ENCODE data around the gene ZNF738. TPM values are rescaled to one million over a fixed set of nuclear protein-coding genes. Genes with fewer than 3 reads are reported as not detected.

ZNF738 gene
- polyA plus RNA-seq, 1 of the 3 experiments (the other 2 are of a cell fraction), result 8.1 TPM

DNA sequence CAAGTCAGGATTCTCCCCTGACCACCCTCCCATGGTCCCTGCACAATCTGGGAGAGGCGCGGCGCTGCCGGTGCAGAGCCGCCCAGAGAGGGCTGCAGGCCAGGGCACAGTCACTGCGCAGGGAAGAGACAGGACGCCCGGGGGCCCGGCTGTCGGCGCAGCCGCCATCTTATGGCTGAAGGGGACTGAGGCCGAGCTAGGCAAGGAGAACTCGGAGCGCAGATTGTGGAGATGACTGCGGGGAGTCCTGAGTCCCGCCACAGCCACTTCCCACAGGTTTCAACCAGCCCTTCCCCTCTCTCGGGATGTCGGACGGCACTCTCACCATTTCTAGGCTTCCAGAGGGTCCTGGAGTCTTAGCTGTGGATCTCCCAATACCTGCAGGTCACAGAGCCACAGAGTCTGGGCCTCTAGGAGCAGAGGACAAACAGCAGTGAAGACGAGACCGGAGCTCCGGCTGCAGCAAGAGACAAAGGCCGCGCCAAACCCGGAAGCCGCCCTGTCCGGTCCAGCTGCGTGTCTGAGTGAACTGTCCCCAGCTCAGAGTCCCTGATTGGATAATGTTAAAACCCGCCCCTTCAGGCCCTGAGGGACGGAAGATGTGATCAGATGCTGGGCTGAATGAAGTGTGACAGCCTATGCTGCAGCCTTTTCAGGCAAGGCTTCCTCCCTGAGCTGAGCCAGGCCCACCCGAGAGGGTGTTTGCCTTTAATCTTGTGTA is 29.8 kb upstream of the ZNF738 start, which contains the start of gene ZNF708 (continued):
- TF ChIP-seq, protein P1, sequence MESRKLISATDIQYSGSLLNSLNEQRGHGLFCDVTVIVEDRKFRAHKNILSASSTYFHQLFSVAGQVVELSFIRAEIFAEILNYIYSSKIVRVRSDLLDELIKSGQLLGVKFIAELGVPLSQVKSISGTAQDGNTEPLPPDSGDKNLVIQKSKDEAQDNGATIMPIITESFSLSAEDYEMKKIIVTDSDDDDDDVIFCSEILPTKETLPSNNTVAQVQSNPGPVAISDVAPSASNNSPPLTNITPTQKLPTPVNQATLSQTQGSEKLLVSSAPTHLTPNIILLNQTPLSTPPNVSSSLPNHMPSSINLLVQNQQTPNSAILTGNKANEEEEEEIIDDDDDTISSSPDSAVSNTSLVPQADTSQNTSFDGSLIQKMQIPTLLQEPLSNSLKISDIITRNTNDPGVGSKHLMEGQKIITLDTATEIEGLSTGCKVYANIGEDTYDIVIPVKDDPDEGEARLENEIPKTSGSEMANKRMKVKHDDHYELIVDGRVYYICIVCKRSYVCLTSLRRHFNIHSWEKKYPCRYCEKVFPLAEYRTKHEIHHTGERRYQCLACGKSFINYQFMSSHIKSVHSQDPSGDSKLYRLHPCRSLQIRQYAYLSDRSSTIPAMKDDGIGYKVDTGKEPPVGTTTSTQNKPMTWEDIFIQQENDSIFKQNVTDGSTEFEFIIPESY (IDR thresholded peaks at IDR 0.05; ENCODE audit: borderline replicate concordance, low read depth), result no peak
- TF ChIP-seq NRF1 (IDR thresholded peaks at IDR 0.05; ENCODE audit: low read depth, low read length) (no peak), EZH2phosphoT487 (IDR thresholded peaks at IDR 0.05; ENCODE audit: borderline replicate concordance, low read depth) (no peak)
- TF ChIP-seq, protein P2, sequence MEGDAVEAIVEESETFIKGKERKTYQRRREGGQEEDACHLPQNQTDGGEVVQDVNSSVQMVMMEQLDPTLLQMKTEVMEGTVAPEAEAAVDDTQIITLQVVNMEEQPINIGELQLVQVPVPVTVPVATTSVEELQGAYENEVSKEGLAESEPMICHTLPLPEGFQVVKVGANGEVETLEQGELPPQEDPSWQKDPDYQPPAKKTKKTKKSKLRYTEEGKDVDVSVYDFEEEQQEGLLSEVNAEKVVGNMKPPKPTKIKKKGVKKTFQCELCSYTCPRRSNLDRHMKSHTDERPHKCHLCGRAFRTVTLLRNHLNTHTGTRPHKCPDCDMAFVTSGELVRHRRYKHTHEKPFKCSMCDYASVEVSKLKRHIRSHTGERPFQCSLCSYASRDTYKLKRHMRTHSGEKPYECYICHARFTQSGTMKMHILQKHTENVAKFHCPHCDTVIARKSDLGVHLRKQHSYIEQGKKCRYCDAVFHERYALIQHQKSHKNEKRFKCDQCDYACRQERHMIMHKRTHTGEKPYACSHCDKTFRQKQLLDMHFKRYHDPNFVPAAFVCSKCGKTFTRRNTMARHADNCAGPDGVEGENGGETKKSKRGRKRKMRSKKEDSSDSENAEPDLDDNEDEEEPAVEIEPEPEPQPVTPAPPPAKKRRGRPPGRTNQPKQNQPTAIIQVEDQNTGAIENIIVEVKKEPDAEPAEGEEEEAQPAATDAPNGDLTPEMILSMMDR (IDR thresholded peaks at IDR 0.05), result no peak
- TF ChIP-seq, protein P3, sequence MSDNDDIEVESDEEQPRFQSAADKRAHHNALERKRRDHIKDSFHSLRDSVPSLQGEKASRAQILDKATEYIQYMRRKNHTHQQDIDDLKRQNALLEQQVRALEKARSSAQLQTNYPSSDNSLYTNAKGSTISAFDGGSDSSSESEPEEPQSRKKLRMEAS (IDR thresholded peaks at IDR 0.05; ENCODE audit: low read depth), result peak; percentile 34
- TF ChIP-seq, protein P4, sequence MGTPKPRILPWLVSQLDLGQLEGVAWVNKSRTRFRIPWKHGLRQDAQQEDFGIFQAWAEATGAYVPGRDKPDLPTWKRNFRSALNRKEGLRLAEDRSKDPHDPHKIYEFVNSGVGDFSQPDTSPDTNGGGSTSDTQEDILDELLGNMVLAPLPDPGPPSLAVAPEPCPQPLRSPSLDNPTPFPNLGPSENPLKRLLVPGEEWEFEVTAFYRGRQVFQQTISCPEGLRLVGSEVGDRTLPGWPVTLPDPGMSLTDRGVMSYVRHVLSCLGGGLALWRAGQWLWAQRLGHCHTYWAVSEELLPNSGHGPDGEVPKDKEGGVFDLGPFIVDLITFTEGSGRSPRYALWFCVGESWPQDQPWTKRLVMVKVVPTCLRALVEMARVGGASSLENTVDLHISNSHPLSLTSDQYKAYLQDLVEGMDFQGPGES (IDR thresholded peaks at IDR 0.05; ENCODE audit: low read depth, low read length), result no peak

DNA sequence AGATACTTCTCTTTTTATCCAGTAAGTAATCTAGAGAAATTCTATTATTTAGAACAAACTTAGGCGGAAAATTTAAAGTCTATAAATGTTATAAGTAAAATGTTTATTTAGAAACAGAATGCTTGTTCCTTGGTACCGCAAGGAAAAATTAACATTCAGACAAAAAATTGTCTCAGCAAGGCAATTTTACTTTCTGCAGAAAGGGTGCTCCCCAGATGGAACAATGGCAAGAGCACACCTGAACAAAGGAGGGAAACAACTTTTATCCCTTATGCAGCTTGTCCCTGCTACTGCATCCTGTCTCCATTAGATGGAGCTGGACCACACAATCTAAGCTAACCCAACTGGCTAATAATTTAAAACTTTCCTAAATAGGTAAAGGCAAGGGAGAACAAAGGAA is 23.1 kb upstream of the ZNF738 start:
- Histone ChIP-seq H3K27ac (ENCODE audit: low read depth in 2 of 2, low read length in 1 of 2) (no peak overlapping the region), H3K79me2 (ENCODE audit: insufficient read depth) (no peaks in the 10 kb centered on the region), H3K36me3 (replicated peaks in 1 of 2; ENCODE audit: control insufficient read depth in 1 of 2, insufficient read depth in 2 of 2, low read length in 1 of 2) (no peaks in the 10 kb centered on the region), H3K9me3 (no peaks in the 10 kb centered on the region; the same call in 1 of the 2 replicates), H3F3A (replicated peaks; ENCODE audit: insufficient read depth) (peaks cover 2% of the 10 kb centered on the region), H3K4me1 (ENCODE audit: control insufficient read depth in 1 of 2, insufficient read depth in 2 of 2, low read depth in 1 of 2, low read length in 1 of 2) (no peaks in the 10 kb centered on the region; a peak in 1 of 4 replicates), H3K9ac (no peak overlapping the region), H3K4me2 (no peak overlapping the region), H3K9me2 (no peaks in the 10 kb centered on the region), H4K20me1 (ENCODE audit: insufficient read depth) (no peaks in the 10 kb centered on the region), H2AFZ (ENCODE audit: low read depth) (no peak overlapping the region), H3K27me3 (ENCODE audit: insufficient read depth) (no peaks in the 10 kb centered on the region), H3K4me3 (ENCODE audit: low read depth in 2 of 2, low read length in 1 of 2) (no peak overlapping the region)
- ChIA-PET CTCF (no interaction called here), POLR2A (no interaction called here)
- TF ChIP-seq, protein P3 (IDR thresholded peaks at IDR 0.05; ENCODE audit: low read depth), result no peak
- no peak for TF ChIP-seq TEAD4 (IDR thresholded peaks at IDR 0.05; ENCODE audit: borderline replicate concordance, insufficient read depth)
- TF ChIP-seq, protein P5, sequence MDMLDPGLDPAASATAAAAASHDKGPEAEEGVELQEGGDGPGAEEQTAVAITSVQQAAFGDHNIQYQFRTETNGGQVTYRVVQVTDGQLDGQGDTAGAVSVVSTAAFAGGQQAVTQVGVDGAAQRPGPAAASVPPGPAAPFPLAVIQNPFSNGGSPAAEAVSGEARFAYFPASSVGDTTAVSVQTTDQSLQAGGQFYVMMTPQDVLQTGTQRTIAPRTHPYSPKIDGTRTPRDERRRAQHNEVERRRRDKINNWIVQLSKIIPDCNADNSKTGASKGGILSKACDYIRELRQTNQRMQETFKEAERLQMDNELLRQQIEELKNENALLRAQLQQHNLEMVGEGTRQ (IDR thresholded peaks at IDR 0.05; ENCODE audit: borderline replicate concordance, low read depth, low read length), result no peak
- no peak for TF ChIP-seq TAF1 (IDR thresholded peaks at IDR 0.05; ENCODE audit: borderline replicate concordance, low read depth, low read length)
- no peak for TF ChIP-seq EZH2phosphoT487 (IDR thresholded peaks at IDR 0.05; ENCODE audit: borderline replicate concordance, low read depth)
- TF ChIP-seq, protein P2 (IDR thresholded peaks at IDR 0.05), result no peak
- TF ChIP-seq MEF2A (IDR thresholded peaks at IDR 0.05; ENCODE audit: borderline replicate concordance, low read depth), result no peak
- no peak for TF ChIP-seq MXI1 (IDR thresholded peaks at IDR 0.05; ENCODE audit: low read depth, low read length)
- no peak for TF ChIP-seq EP300 (IDR thresholded peaks at IDR 0.05; ENCODE audit: borderline replicate concordance in 1 of 2, low read depth in 1 of 2, low read length in 1 of 2)
- no peak for TF ChIP-seq GABPA (IDR thresholded peaks at IDR 0.05; ENCODE audit: low read depth)
- TF ChIP-seq CHD2 (IDR thresholded peaks at IDR 0.05; ENCODE audit: low read length, partially characterized antibody), result no peak
- no peak for TF ChIP-seq RXRA (IDR thresholded peaks at IDR 0.05; ENCODE audit: borderline replicate concordance, low read depth)
- no peak for TF ChIP-seq NFIC (IDR thresholded peaks at IDR 0.05; ENCODE audit: borderline replicate concordance)
- DNase-seq, result no peak
- WGBS (ENCODE audit: low lambda C conversion rate), result 63% methylated on average over 2 of the region's 2 CpGs
